Fibroblast of gingiva (primary cell): ENCODE results near the gene SNX7.
A peak's percentile ranks its signal among the peaks of the same experiment; 100 is the strongest.

Experiments used
- DNase-seq: peaks from one replicate; pipeline ENCODE4 v3.0.0-alpha.2; 2011; ENCODE audit warnings: low read depth

SNX7 gene, protein sequence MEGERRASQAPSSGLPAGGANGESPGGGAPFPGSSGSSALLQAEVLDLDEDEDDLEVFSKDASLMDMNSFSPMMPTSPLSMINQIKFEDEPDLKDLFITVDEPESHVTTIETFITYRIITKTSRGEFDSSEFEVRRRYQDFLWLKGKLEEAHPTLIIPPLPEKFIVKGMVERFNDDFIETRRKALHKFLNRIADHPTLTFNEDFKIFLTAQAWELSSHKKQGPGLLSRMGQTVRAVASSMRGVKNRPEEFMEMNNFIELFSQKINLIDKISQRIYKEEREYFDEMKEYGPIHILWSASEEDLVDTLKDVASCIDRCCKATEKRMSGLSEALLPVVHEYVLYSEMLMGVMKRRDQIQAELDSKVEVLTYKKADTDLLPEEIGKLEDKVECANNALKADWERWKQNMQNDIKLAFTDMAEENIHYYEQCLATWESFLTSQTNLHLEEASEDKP

DNA sequence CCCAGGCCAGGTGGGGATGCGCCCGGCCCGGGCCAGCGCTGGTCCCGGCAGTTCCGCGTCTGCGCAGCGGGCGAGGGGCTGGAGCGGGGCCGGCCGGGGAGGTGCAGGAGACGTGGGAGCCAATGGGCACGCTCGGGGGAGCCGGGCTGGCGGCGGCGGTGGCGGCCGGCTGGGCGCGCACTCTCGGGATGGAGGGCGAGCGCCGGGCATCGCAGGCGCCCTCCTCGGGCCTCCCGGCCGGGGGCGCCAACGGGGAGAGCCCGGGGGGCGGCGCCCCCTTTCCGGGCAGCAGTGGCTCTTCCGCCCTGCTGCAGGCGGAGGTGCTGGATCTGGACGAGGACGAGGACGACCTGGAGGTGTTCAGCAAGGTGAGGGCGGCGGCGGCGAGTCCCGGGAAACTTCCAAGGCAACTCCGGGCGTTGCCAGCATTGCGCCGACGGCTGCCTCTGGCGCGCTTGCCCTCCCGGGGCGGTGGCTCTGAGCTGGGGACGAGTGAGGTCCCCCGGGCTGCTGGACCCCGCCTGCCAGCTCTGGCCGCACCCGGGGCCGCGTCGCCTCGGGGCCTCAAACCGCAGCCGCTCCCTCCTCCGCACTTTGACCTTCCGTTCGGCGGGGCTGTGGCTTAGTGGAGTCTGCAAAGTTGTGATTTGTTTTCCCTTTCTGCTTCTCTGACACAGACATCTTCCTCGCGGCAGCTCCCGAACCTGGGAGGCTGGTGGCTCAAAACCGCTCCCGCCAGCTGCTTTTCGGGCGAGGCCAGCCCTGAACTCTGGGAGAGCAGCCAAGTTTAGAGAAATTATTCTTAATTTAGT lies at the start of gene SNX7:
TSS of gene SNX7 (plus strand) at position 178 of the 812 bp plus-strand sequence. CDS start at position 189, 11 bp downstream.
- peak; percentile 84 for DNase-seq

DNA sequence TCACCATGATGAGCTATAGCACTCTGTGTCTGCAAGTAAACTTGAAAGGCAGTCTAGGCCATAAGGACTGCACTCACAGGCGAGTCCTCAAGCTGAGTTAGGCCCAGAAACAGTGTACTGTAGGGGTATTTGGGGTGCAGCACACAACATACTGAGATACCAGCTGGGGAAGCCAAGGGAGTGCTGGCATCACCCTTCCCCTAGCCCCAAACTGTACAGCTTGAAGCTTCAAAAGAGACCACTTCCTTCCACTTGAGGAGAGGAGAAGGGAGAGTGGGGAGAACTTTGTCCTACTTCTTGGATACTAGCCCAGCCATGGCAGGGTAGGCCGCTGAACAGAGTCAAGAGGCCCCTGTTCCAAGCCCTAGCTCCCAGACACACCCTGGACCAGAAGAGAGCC lies 24.2 kb upstream of the SNX7 start:
- DNase-seq = no peak

DNA sequence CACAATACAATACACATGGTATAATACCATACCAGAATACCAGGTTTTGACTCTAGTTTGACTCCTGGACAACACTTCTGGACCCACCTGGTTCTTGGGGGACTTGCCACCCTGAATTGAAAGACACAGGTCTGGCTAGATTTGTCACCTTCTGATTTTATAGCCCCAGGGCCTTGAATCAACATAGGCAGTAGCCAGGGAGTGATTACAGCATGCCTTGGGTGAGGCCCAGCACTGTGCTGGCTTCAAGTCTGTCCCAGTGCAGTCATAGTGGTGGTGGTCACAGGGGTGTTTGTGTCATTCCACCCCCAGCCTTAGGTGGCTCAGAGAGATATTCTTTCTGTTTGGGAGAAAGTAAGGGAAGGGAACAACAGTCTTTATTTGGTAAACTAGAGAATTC lies 23.3 kb upstream of the SNX7 start:
- no peak for DNase-seq

DNA sequence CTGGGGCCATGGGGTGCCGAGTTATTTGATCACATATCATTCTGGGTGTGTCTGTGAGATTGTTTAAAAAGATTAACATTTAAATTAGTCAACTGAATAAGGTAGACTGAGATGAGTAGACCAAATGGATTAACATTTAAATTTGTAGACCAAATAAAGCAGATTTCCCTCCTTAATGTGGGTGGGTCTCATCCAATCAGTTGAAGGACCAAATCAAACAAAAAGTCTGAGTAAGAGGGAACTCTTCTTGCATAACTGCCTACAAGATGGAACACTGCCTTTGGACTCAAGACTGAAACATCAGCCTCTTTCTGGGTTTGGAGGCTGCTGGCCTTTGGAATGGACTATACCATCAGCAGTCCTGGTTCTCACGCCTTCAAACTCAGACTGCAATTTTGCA lies 17.0 kb upstream of the SNX7 start:
- no peak for DNase-seq

DNA sequence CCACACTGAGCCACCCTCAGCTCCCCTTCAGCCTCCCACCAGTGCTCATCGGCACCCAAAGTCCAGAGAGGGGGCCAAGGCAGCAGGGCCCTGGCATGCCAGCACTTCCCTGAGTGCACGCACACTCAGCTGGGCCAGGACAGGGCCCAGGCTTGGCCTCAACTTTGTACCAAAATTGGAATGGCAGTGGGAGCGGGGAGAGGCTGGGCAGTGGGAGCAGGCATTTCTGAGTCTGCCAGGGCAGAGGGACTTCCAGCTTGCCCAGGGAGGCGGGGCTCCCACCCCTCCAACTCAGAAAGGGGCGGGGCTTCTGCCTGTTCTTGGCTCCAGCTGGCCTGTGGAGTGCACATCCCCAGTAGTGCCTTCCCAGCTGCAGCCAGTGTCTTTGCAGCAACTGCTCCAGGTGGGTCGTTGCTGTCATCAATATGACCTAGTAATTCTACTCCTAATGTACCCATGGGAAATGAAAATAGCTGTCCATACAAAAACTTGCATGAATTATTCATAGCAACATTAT lies 10.3 kb upstream of the SNX7 start:
- DNase-seq = no peak

DNA sequence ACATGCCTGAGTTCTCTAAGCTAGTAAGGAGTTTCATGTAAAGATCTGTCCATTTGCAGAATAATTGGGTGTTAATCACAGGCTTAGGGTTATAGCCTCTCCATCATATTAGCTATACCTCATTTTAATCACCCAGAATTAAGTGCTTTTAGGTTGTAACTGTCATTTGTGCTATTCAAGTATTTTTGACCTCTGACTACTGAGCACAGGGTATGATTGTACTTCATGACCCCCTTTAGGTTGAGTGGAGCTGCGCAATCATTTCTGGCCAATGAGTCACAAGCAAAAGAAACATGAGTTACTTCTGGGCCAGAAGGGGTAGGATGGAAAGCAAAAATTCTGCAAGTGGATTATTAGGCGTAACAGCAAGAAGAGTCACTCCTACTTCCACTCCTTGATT lies 8.4 kb upstream of the SNX7 start:
- no peak for DNase-seq

DNA sequence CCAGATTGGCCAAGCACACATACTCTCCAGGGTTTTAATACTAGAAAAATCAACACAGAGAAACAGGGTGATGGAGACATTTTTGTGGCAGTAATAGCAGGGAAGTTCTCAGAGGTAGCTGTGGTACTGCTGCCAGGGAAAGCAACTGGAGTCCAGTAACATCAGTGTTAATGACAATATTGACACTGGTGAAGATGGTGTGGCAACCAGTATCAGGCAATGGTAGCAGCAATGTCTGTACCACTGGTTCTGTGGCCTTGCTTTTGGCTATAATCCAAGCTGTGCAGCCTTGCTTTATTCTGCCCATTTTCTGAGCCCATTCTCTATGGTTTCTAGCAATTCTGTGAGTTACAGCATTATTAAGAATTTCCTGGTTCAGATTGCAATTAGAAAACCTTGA lies 1.6 kb upstream of the SNX7 start:
- no peak for DNase-seq

DNA sequence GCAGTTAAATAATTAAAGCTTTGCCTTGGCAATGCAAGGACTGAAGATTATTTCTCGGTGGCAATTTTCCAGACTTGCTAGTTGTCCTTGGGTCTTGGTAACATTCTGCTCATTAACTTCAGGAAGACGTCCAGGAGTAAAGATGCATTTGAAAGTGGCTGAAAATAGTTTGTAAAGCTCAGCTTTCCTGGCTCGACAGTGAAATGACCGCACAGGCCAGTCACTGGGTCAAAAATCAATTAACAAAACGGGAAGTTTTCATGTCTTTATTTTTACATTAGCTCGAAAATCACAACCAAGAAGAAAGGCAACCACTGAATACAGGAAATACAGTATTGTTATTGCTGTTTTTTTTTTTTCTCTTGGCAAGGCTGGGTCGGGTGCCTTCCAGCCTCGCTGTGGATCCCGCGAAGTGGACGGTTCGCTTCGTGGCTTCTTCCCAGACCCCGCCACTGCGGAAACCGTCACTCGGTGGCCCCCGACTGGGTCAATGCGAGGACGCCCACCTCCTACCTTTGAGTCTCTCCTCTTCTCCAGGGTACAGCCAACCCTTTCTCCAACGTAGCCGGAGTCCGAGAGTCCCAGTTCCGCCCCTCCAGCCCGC lies 479 bp upstream of the SNX7 start:
- peak; percentile 6 for DNase-seq

DNA sequence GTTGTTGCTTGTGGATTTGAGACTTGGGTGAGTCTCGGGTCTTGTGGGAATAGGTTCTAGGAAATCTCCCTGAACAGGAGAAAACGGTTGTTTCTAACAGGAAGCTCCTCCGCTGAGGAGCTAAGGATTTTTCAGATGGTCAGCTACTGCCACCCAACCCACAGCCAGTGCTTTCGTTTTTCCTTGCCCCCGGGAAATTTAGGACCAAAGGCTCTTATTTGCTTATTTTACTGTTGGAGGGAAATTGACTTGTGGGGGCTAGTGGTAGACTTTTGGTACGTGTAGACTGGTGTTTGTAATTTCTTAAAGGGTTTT lies 792 bp downstream of the SNX7 start:
- peak; percentile 24 for DNase-seq

DNA sequence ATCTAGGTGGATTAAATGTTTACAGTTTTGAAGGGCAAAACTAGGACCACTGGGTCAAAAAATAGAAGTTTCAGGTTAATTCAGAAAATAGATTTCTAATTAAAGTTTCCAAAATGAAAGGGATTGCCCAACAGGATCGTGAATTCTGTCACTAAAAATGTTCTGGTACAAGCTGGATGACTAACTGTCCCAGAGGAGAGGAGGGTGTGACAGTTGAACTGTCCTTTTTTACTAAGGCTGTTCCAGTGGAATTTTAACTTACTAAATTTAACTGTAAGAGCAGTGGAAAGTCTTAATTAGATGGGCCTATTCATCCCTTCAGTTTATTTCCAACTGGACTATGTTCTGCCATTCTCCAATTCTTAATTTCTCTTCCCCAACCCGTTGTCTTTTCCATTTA lies 7.2 kb downstream of the SNX7 start:
- DNase-seq = peak; percentile 6

DNA sequence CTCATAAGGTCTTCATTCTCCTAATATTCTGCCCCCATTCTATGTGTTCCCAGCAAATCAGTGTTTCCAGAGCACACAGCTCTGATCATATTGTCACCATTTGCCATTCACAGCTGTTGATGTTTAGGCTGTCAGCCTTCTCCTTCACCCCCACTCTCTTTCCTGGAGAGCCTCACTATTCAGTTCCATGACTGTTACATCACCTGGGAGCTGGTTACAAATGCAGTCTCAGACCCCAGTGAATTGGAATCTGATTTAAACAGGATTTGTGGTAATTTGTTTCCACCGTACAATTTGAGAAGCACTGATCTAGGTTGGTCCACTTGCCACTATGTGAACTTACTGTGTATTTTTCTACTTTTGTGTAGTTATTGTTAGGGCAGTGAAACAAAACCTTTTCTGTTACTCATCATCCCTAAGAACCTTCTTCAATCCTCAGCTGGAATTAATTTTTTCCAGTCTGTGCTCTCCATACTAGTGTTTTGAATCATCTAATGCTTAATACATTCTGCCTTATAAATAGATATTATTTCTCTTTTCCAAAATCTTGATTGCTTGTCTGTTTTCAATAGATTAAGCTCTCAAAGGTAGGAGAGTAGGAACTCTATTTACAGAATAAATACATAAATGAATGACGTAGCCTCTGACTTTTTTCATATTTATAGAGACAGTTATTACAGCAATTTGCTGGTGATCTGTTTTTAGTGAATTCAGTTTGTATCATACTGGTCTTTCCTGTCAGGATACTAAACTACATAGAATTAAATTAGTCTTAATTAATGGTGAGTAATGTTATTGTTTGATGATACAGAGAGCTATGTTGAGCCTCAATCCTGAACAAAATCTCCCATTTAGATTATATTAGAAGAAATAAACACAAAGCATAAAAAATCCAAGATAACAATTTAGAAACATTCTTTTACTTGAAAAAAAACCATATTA lies 8.1 kb downstream of the SNX7 start:
- peak; percentile 47 for DNase-seq

DNA sequence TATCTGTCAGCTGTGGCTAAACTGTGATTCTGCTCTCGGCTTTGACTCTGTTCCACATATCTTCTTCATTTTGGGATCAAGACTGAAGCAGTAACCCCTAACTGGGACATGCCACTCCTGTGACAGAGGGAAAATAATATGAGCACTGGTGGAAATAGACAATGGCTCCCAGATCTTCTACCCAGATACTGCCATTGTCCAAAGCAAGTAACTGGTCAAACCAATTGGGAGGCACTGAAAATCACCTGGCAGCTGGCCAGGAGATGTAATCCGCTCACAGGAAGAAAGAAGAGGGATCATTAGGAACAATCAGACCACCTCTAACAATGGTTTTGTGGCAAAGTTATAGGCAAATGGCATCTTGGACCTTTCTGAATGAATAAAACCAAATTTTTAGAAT lies 10.7 kb downstream of the SNX7 start:
- DNase-seq = no peak

DNA sequence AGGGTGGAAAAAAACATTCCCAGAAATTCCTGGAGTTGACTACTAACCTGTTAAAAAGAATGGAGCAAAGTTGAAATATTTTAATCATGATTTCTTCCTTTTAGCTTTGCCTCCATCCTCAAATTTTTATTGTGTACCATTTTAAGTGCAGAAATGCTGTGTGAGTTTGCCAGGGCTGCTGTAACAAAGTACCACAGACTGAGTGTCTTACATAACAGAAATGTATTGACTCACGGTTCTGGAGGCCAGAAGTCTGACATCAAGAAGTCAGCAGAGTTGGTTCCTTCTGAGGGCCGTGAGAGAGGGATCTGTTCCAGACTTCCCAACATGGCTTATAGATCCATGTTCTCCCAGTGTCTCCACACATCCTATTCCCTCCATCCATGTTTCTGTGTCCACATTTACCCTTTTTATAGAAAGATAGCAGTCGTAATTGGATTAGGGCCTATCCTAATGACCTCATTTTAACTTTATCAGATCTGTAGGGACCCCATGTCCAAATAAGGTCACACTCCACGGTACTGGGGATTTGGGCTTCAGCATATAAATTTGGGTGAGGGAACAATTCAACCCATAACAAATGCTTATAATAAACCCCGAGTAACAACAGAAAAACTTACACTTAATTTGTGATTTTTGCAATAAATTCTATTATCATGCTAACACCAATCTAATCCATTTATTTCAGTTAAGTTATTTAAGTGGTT lies 12.7 kb downstream of the SNX7 start:
- peak; percentile 7 for DNase-seq

DNA sequence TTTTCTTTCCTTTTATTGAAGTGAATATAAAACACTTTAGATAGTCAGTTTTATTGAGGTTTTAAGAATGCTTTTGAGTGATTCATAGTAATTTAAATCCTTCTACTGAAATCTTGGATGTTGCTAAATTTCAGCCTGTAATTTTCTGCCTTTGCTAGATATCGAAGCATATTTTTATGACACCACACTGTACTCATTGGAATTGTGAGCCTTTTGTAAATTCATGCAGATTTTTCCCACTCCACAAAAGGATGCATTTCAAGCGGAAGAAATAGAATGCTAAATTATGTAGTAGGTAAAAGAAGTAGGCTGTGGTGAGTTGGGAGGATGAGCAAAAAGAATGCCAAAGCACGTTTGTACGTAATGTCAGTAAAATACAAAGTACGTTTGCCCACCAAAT lies 13.8 kb downstream of the SNX7 start:
- DNase-seq = no peak

DNA sequence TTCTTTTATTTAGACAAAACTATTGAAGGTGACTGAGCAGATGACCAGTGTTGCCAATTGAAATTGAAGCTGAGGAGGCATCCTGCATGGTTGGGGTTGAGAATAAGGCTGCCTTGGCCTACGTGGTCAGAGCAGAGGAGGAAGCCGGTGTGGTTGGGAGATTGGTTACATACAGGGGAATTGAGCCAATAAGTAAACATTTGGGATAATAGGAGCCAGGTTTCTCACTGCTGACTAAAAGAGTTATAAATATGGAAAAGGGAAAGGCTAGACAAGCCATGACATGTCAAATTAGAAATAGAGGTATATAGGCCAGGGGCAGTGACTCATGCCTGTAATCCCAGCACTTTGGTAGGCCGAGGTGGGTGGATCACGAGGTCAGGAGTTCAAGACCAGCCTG lies 15.8 kb downstream of the SNX7 start:
- peak; percentile 83 for DNase-seq

DNA sequence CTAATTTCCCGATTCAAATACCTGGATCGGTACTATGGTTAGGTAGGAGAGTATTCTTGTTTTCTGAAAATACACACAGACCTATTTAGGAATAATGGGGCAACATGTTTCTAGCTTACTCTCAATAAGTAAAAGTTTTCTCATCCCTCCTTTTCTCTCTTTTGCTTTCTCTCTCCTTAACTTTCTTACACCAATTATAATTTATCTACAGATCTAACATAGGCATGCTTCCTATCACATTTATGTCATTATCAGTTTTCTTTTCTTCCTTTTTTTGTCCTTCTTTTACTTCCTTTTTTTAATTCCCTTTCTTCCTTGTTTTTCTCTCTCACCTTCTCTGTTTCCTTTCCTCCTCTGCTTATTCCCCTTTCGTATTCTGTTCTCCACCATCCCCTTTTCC lies 20.3 kb downstream of the SNX7 start:
- DNase-seq = no peak

DNA sequence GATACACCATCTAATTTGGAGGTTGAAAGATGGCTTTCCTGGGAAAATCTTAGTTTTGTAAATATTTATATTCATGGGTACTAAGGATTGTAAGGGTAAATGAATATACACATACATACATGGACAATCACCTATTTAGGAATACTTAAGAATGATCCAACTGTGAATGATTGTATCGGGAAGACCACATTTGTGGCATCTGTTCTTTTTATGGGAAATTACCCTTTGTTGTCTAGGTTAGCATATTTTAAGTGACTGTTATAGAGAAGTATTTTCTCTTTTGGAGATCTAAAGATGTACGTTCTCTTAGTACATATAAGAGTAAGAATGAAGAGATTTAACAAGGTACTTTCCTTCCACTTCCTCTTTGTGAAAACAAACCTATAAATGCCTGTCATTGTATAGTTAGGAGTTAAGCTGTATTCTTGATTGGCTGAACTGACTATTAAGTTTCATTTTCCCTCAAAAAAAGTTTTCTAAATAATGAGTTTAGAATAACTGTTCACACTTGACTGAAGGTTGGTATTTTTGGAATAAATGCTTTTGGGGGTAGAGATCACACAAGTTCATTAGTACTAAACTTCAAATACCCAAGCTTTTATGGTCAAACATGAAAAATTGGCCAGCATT lies 26.7 kb downstream of the SNX7 start:
- no peak for DNase-seq

DNA sequence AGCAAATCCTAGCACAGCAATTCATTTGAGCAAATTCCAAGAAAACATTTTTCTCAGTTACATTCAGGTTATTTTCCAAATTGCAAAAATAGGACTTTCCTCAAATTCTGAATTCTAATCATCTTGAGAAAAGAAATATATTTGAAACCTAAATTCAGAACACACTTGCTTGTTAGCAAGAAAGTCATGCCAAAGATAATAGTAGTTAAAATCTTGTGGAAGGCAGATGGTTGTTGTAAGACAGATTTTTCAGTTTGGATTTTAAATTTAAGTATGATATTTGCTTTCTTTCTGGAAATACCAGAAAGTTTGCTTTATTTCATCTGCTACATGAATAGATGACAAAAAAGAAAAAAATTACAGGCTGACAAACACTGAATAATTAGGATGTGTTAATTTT lies 29.1 kb downstream of the SNX7 start:
- DNase-seq = no peak

DNA sequence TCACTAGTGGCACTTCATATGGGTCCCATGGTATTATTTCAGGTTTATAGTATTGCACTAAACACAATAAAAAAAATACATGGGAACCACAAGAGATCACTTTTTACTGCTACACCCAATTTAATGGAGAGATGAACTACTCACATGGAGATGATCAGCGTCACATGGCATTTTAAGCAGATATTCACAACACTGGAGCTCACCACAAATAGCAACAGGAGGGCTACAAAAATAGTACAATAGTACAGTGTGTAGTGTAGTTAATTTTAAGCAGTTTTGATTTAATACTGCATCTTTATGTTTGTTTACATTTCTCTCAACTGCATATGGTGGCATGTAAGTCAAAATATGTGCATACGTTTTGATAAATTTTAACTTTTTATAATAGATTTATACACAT lies 31.0 kb downstream of the SNX7 start:
- no peak for DNase-seq

DNA sequence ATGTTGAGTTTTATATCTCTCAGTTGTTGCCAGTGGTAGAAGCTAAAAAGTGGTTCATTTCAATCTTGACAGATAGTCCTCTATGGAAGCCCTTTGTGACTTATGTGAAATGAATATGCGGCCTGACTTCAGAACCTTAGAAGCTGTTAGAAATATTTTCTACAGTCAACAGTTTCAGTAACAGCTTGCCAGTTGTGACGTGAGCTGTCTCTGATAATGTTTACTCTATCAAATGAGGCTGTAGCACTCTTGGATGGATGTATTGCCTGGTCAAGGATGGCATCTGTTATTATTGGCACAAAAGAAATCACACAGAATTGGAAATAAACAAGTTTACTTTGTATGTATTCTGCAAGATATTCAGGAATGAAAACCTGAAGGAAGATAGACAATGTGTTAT lies 31.9 kb downstream of the SNX7 start:
- no peak for DNase-seq

DNA sequence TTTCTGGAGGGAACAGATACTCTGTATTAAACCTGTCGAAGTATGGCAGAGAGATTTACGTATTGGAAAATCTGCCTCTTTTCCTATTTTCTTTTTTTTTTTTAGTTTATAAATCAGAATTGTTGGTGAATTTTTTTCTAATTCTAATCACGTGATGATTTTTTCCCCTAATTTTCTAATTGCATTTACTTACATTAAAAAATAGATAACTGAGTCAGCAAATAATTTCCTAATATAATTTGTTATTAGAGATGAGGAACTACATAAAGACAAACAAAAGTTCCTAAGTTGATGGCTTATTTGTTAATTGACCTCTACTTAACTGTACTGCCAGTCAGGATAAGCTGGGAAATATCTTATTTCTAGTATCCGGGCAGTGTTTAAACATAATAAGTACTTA lies 34.6 kb downstream of the SNX7 start:
- no peak for DNase-seq
